GM18526 (cell line): Measurements from ENCODE around the gene HDAC11.

Experiments
- POLR2A ChIP-seq: IDR thresholded peaks from 3 replicates; pipeline ENCODE4 v1.6.1; 2011; ENCODE audit not compliant: insufficient read length; ENCODE audit errors: extremely low read depth

The HDAC11 gene

DNA sequence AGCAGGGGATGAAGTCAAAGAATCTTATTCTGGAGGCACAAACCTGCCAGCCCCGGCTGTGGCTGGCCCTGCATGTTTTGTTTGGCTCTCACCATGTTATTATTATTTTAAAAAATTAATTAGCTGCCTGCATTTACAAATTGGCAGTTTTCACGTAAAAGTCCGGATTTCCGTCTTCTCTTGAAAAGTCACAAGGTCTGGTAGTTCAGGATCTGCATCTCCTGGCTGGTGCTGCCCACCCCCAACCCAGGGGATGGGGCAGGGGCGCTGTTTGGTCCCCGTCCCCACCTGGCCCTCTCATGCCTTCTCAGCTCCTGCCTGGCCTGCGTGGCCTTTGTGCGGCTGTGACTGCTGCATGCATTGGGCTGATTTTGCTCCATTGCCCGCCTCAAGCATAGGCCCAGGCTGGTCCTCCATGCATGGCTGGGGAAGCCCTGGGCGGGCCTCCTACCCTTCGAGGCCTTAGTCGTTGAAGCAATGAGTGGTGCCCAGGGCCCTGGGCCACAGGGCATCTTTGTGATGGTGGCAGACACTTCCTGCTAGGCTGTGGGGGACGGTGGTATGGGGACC is 70.8 kb downstream of the HDAC11 start:
- no peak for TF ChIP-seq POLR2A

DNA sequence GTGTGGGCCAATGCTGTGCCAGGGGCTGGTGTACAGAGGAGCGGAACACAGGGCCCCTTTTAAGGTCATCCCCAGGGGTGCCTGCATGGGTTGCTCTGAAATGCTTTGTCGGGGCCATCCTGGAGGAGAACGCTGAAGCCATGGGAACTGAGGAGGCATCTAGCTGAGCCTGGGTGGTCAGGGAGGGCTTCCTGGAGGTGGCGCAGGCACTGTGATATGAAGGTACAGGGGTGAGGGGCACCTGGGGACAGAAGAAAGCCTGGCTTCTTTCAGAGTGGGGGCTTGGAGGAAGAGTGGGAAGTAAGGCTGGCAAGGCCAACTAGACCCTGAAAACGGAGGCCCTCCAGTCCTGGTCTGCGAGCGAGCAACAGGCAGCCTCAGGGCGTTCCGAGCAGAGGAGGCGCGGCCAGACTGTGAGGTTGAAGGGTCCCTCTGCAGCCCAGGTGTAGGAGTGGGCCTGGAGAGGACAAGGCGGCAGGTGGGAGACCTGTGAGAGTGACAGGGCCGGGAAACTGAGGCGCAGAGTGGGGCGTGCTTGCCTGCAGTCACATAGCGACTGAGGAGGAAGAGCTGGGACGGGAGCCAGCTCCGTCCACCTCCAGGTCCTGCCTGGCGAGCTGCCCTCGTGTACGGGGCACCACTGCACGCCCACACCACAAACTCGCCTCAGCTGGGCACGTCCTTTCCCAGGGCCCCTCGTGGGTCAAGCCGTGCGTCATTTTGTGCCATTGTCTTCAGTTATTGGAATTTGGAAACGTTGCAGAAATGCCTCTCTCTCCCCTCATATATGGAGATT is 72.9 kb downstream of the HDAC11 start:
- no peak for TF ChIP-seq POLR2A

DNA sequence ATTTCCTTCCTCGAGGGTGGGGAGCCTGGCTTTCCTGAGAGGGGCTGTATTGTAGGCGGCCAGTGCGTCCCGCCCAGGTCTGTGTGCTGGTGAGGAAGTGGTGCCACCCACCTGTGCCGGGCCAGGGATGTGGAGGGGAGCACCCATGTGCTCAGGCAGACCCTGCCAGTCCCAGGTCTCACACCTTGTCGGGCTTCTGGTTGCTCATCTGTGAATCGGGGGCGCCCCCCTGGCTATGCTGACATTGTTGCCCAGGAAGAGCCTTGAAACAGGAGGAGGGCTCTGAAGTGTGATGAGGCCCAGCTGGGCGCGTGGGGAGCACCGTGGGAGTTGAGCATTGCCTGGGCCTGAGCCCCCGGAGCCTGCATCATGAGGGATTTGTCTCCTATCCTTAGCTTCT is 73.6 kb downstream of the HDAC11 start:
- no peak for TF ChIP-seq POLR2A

DNA sequence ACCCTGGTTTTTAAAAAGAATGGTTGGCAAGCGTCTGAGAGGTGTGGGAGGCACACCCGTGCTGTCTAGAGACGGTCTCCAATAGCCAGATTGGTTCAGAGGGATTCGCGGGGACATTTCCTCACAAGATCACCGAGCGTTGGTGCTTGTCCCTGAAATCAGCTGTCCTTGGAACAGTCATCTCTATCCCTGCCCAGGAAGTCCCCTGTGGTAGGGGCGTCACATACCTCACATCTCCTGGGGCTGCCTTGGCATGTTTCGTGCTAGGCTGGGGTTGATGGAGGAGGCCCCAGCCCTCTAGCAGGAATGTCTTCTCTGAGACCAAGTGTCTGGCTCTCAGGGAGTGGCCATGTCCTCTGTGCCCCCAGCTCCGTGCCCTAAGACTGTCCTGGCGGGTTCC is 75.6 kb downstream of the HDAC11 start:
- no peak for TF ChIP-seq POLR2A
